ENCODE data around the gene SP5. TPM values are rescaled to one million over a fixed set of nuclear protein-coding genes. Genes with fewer than 3 reads are reported as not detected.
"Not testable (repeated sequence)": the region's sequence is repeated elsewhere in the genome, so short reads cannot be mapped to it uniquely, and the experiment has no call there.

The SP5 gene
- total RNA-seq, 1 experiment from 2014 or later, result 0.64 TPM

GRCh38 chr2:170733798-170734600 is 18.9 kb downstream of the SP5 start:
- BruUV-seq (replicated peaks), result no TSS peak
- no peak for TF ChIP-seq SIN3A (IDR thresholded peaks at IDR 0.05; ENCODE audit: borderline replicate concordance, insufficient read depth, low read depth, low read length)
- TF ChIP-seq TCF7L2 (IDR thresholded peaks at IDR 0.05; ENCODE audit: low read depth, low read length), result no peak
- no peak for TF ChIP-seq REST (IDR thresholded peaks at IDR 0.05; ENCODE audit: insufficient read depth in 1 of 2, low read depth in 2 of 2, low read length in 1 of 2)
- no peak for TF ChIP-seq POLR2AphosphoS5 (IDR thresholded peaks at IDR 0.05; ENCODE audit: low read depth, low read length)
- TF ChIP-seq, protein P1, sequence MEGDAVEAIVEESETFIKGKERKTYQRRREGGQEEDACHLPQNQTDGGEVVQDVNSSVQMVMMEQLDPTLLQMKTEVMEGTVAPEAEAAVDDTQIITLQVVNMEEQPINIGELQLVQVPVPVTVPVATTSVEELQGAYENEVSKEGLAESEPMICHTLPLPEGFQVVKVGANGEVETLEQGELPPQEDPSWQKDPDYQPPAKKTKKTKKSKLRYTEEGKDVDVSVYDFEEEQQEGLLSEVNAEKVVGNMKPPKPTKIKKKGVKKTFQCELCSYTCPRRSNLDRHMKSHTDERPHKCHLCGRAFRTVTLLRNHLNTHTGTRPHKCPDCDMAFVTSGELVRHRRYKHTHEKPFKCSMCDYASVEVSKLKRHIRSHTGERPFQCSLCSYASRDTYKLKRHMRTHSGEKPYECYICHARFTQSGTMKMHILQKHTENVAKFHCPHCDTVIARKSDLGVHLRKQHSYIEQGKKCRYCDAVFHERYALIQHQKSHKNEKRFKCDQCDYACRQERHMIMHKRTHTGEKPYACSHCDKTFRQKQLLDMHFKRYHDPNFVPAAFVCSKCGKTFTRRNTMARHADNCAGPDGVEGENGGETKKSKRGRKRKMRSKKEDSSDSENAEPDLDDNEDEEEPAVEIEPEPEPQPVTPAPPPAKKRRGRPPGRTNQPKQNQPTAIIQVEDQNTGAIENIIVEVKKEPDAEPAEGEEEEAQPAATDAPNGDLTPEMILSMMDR (IDR thresholded peaks at IDR 0.05), result no peak
- H3K4me1 ChIP-seq (ENCODE audit: control insufficient read depth, insufficient read depth, low read length), result no peaks in the 10 kb centered on the region
- no peaks in the 10 kb centered on the region for H3K27me3 ChIP-seq (ENCODE audit: control insufficient read depth, insufficient read depth, low read length)
- H3K27ac ChIP-seq (ENCODE audit: low read length), result no peak overlapping the region
- no peaks in the 10 kb centered on the region for H3K9me3 ChIP-seq (ENCODE audit: control insufficient read depth, insufficient read depth, low read depth, low read length)
- no peak overlapping the region for H3K4me3 ChIP-seq (ENCODE audit: low read depth in 2 of 2, low read length in 2 of 2)
- no peaks in the 10 kb centered on the region for H3K36me3 ChIP-seq (ENCODE audit: control insufficient read depth, insufficient read depth, low read length)
- ChIA-PET POLR2A (no interaction called here), CTCF (no interaction called here)
- in situ Hi-C loops (cut with HindIII; ENCODE audit: low pct_unique_long_range_greater_than_20kb, low sequenced_read_pairs), result no loop called here
- DNase-seq (ENCODE audit: low read depth, low spot score) (no peak), ATAC-seq (no peak)
- intact Hi-C loops (cut with micrococcal nuclease; ENCODE audit: unreplicated experiment), result no loop called here

- POLR2A ChIA-PET; H3K27me3 ChIP-seq (ENCODE audit: control insufficient read depth, insufficient read depth, low read length); H3K4me1 ChIP-seq (ENCODE audit: control insufficient read depth, insufficient read depth, low read length); CTCF ChIA-PET; BruUV-seq (replicated peaks); H3K27ac ChIP-seq (ENCODE audit: low read length); in situ Hi-C loops (cut with HindIII; ENCODE audit: low pct_unique_long_range_greater_than_20kb, low sequenced_read_pairs); H3K4me3 ChIP-seq (ENCODE audit: low read depth in 2 of 2, low read length in 2 of 2); DNase-seq (ENCODE audit: low read depth, low spot score); ATAC-seq; H3K9me3 ChIP-seq (ENCODE audit: control insufficient read depth, insufficient read depth, low read depth, low read length); H3K36me3 ChIP-seq (ENCODE audit: control insufficient read depth, insufficient read depth, low read length); intact Hi-C loops (cut with micrococcal nuclease; ENCODE audit: unreplicated experiment): not testable (repeated sequence)
Observed at GRCh38 chr2:170734601-170735000, 19.5 kb downstream of the SP5 start.

GRCh38 chr2:170736628-170737027 is 21.5 kb downstream of the SP5 start:
- CTCF ChIA-PET, result no interaction called here
- TF ChIP-seq POLR2AphosphoS5 (IDR thresholded peaks at IDR 0.05; ENCODE audit: low read depth, low read length) (no peak), REST (IDR thresholded peaks at IDR 0.05; ENCODE audit: insufficient read depth in 1 of 2, low read depth in 2 of 2, low read length in 1 of 2) (no peak), TCF7L2 (IDR thresholded peaks at IDR 0.05; ENCODE audit: low read depth, low read length) (no peak), SIN3A (IDR thresholded peaks at IDR 0.05; ENCODE audit: borderline replicate concordance, insufficient read depth, low read depth, low read length) (no peak)
- TF ChIP-seq, protein P1 (IDR thresholded peaks at IDR 0.05), result no peak; the same call in 1 of the 2 replicates
- no peak for ATAC-seq
- Histone ChIP-seq H3K9me3 (ENCODE audit: control insufficient read depth, insufficient read depth, low read depth, low read length) (no peaks in the 10 kb centered on the region), H3K4me3 (ENCODE audit: low read depth in 2 of 2, low read length in 2 of 2) (no peak overlapping the region), H3K27ac (ENCODE audit: low read length) (no peak overlapping the region), H3K36me3 (ENCODE audit: control insufficient read depth, insufficient read depth, low read length) (no peaks in the 10 kb centered on the region), H3K27me3 (ENCODE audit: control insufficient read depth, insufficient read depth, low read length) (no peaks in the 10 kb centered on the region), H3K4me1 (ENCODE audit: control insufficient read depth, insufficient read depth, low read length) (peaks cover 5% of the 10 kb centered on the region; the same call in 1 of the 2 replicates)
- no TSS peak for BruUV-seq (replicated peaks)
- intact Hi-C loops (cut with micrococcal nuclease; ENCODE audit: unreplicated experiment) (no loop called here), in situ Hi-C loops (cut with HindIII; ENCODE audit: low pct_unique_long_range_greater_than_20kb, low sequenced_read_pairs) (no loop called here)
- POLR2A ChIA-PET, result no interaction called here
- no peak for DNase-seq (ENCODE audit: low read depth, low spot score)

All from Panc1 (cell line).